ENCODE measurements around the gene STK39.

STK39 gene

DNA sequence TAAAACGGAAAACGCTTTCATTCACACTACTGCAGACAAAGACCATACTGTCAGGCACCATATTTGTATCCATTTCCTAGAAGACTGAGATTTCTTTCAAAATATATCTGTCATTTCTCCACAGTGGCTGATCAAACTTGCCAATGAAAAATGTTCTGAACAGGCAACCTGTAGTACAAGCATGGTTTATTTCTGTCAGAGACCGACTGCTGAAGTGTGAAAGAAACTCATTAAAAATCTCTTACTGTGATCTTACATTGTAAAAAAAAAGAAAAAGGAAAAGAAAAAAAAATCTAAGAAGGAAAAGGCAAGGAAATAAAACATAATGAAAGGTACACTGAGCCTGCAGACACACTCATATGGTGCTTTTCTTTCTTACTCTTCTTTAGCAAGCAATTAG, 184.5 kb downstream of the STK39 start:
- no peak overlapping the region for H3K4me3 ChIP-seq (replicated peaks; ENCODE audit: insufficient read depth, low read length)
- no peak for DNase-seq (ENCODE audit: low read depth in 1 of 2, low spot score in 1 of 2)
- no peaks in the 10 kb centered on the region for H3K27me3 ChIP-seq (ENCODE audit: insufficient read depth, poor library complexity, severe bottlenecking)
- no peak overlapping the region for H3K27ac ChIP-seq (replicated peaks)
- no peak for TF ChIP-seq GABPA (IDR thresholded peaks at IDR 0.05; ENCODE audit: low read depth)
- no peak for TF ChIP-seq SPI1 (IDR thresholded peaks at IDR 0.05; ENCODE audit: borderline replicate concordance, low read depth)
- TF ChIP-seq, protein P1, sequence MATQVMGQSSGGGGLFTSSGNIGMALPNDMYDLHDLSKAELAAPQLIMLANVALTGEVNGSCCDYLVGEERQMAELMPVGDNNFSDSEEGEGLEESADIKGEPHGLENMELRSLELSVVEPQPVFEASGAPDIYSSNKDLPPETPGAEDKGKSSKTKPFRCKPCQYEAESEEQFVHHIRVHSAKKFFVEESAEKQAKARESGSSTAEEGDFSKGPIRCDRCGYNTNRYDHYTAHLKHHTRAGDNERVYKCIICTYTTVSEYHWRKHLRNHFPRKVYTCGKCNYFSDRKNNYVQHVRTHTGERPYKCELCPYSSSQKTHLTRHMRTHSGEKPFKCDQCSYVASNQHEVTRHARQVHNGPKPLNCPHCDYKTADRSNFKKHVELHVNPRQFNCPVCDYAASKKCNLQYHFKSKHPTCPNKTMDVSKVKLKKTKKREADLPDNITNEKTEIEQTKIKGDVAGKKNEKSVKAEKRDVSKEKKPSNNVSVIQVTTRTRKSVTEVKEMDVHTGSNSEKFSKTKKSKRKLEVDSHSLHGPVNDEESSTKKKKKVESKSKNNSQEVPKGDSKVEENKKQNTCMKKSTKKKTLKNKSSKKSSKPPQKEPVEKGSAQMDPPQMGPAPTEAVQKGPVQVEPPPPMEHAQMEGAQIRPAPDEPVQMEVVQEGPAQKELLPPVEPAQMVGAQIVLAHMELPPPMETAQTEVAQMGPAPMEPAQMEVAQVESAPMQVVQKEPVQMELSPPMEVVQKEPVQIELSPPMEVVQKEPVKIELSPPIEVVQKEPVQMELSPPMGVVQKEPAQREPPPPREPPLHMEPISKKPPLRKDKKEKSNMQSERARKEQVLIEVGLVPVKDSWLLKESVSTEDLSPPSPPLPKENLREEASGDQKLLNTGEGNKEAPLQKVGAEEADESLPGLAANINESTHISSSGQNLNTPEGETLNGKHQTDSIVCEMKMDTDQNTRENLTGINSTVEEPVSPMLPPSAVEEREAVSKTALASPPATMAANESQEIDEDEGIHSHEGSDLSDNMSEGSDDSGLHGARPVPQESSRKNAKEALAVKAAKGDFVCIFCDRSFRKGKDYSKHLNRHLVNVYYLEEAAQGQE (IDR thresholded peaks at IDR 0.05; ENCODE audit: insufficient replicate concordance, low read depth) = no peak
- TF ChIP-seq, protein P2, sequence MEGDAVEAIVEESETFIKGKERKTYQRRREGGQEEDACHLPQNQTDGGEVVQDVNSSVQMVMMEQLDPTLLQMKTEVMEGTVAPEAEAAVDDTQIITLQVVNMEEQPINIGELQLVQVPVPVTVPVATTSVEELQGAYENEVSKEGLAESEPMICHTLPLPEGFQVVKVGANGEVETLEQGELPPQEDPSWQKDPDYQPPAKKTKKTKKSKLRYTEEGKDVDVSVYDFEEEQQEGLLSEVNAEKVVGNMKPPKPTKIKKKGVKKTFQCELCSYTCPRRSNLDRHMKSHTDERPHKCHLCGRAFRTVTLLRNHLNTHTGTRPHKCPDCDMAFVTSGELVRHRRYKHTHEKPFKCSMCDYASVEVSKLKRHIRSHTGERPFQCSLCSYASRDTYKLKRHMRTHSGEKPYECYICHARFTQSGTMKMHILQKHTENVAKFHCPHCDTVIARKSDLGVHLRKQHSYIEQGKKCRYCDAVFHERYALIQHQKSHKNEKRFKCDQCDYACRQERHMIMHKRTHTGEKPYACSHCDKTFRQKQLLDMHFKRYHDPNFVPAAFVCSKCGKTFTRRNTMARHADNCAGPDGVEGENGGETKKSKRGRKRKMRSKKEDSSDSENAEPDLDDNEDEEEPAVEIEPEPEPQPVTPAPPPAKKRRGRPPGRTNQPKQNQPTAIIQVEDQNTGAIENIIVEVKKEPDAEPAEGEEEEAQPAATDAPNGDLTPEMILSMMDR (IDR thresholded peaks at IDR 0.05; ENCODE audit: insufficient read depth, low read length) = no peak
- TF ChIP-seq POLR2AphosphoS5 (IDR thresholded peaks at IDR 0.05; ENCODE audit: low read depth) = no peak

DNA sequence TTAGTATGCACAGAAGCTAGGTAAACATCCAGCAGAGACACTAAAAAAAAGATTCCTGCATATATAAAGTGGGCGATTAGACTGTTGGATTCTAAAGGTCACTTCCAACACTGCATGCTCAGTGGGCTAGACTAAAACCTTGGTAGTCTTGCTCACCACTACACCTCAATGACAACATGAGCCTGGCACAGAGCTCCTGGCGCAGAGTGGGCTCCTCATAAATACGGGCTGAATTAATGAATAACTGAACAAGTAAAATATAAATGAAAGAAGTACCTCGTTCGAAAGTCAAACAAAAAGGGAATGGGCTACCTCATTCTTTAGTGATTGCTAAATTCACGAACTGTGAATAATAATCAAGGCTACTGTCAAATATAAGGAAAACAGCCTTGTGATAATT, 185.3 kb downstream of the STK39 start:
- Histone ChIP-seq H3K4me3 (replicated peaks; ENCODE audit: insufficient read depth, low read length) (no peak overlapping the region), H3K27ac (replicated peaks) (no peak overlapping the region), H3K27me3 (ENCODE audit: insufficient read depth, poor library complexity, severe bottlenecking) (no peaks in the 10 kb centered on the region)
- no peak for TF ChIP-seq GABPA (IDR thresholded peaks at IDR 0.05; ENCODE audit: low read depth)
- TF ChIP-seq, protein P1 (IDR thresholded peaks at IDR 0.05; ENCODE audit: insufficient replicate concordance, low read depth) = no peak
- TF ChIP-seq, protein P2 (IDR thresholded peaks at IDR 0.05; ENCODE audit: insufficient read depth, low read length) = no peak
- no peak for DNase-seq (ENCODE audit: low read depth in 1 of 2, low spot score in 1 of 2)

DNA sequence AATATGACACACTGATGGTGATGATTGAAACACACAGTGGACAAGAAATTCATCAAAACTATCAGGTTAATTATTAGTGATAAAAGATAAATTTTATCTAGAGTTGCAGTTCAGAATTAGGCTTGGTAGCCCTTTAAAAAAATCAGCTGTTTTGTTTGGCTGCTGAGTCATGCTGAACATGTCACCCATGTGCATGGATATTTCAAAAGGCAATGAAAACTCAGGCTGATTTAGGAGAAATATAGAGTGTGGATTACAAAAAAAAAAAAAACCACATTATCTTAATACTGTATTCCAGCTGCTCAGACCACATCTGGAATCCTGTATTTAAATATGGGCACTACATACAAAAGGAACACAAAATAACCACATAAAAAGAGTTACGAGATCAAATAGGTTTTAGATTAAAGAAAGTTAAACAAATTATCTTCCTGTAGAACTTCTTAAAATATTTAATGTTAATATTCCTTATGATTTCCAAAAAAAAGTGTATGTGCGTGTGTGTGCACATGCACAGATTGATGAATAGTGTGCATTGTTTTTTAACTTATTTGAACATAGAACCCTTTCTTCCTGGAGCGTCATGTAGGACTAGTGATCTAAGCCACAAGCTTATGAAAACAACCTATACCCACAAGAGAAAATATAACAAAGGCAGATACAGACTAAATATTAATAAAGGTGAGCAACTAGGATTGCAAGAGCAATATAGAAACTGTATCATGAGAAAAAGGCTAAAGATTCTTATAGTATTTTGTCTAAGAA, 186.2 kb downstream of the STK39 start:
- Histone ChIP-seq H3K27me3 (ENCODE audit: insufficient read depth, poor library complexity, severe bottlenecking) (no peaks in the 10 kb centered on the region), H3K27ac (replicated peaks) (no peak overlapping the region), H3K4me3 (replicated peaks; ENCODE audit: insufficient read depth, low read length) (no peak overlapping the region)
- DNase-seq (ENCODE audit: low read depth in 1 of 2, low spot score in 1 of 2) = no peak
- TF ChIP-seq, protein P1 (IDR thresholded peaks at IDR 0.05; ENCODE audit: insufficient replicate concordance, low read depth) = no peak
- TF ChIP-seq POLR2AphosphoS5 (IDR thresholded peaks at IDR 0.05; ENCODE audit: low read depth) (no peak), SPI1 (IDR thresholded peaks at IDR 0.05; ENCODE audit: borderline replicate concordance, low read depth) (no peak), GABPA (IDR thresholded peaks at IDR 0.05; ENCODE audit: low read depth) (no peak)
- TF ChIP-seq, protein P2 (IDR thresholded peaks at IDR 0.05; ENCODE audit: insufficient read depth, low read length) = no peak

Measured in HL-60 (cell line).